ENCODE measurements around the gene ANKRD13C. TPM values are rescaled to one million over a fixed set of nuclear protein-coding genes. Genes with fewer than 3 reads are reported as not detected.

Gene ANKRD13C
- total and polyA plus RNA-seq, 12 donors = 8.0 to 30.8 (median 20.9) TPM

DNA sequence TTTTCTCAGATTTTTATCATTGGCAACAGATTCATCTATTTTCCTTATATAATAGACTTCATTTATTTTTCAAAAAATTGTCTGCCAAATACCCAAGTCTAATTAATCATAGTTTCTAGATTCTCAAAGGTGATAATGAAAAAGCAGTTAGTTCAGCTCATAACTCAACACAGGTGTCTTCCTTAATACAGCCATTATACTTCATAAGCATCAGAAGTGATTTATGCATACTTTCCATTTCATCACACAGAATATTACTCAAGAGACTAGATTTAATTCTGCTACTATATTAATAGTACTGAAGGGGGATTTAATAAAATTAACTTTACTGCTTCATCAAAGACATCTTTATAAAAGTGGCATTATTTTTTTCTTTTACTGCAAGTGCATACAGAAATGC is 114.6 kb downstream of the ANKRD13C start:
- H3K9me3 ChIP-seq (replicated peaks in 1 of 3) = peaks cover 0 to 9% (median 0%) of the 10 kb centered on the region in 3 donors
- no peak for DNase-seq
- peaks cover 0 to 99% of the 10 kb centered on the region in 2 donors for H3K36me3 ChIP-seq (replicated peaks in 1 of 2)
- no peak overlapping the region for H3K4me3 ChIP-seq
- no peaks in the 10 kb centered on the region for H3K4me1 ChIP-seq (replicated peaks in 1 of 2)
- H3K27ac ChIP-seq = no peak overlapping the region
- TF ChIP-seq POLR2A (IDR thresholded peaks at IDR 0.05) = no peak
- TF ChIP-seq, protein P1, sequence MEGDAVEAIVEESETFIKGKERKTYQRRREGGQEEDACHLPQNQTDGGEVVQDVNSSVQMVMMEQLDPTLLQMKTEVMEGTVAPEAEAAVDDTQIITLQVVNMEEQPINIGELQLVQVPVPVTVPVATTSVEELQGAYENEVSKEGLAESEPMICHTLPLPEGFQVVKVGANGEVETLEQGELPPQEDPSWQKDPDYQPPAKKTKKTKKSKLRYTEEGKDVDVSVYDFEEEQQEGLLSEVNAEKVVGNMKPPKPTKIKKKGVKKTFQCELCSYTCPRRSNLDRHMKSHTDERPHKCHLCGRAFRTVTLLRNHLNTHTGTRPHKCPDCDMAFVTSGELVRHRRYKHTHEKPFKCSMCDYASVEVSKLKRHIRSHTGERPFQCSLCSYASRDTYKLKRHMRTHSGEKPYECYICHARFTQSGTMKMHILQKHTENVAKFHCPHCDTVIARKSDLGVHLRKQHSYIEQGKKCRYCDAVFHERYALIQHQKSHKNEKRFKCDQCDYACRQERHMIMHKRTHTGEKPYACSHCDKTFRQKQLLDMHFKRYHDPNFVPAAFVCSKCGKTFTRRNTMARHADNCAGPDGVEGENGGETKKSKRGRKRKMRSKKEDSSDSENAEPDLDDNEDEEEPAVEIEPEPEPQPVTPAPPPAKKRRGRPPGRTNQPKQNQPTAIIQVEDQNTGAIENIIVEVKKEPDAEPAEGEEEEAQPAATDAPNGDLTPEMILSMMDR (IDR thresholded peaks at IDR 0.05) = no peak
- no peaks in the 10 kb centered on the region for H3K27me3 ChIP-seq
- intact Hi-C loops (cut with DNase I) = loop anchor here in 1 of 2 donors (10.0 kb wide), 1 partner anchor 825 kb away; no protein-coding TSS in a partner anchor

DNA sequence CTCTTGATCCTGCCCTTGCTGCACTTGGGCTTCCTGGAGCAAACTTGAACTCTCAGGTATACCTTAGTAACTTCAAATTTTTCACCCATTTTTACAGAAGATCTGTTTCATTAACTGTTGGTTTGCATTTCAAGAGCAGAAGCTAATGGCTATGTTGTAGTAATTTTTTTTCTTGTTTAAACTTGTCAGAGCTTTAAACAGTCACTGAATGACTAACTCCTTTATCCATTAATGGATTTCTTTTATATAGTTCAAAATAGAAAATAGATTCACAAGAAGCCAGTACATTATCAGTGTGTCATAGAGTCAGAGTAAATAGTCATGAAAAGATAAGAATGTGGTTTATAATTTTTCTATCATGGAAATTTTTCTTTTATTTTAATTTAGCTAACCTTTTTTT is 119.8 kb downstream of the ANKRD13C start:
- Histone ChIP-seq H3K4me1 (replicated peaks in 1 of 2) (peaks cover 4 to 7% of the 10 kb centered on the region in 2 donors), H3K4me3 (no peak overlapping the region), H3K27me3 (no peaks in the 10 kb centered on the region), H3K9me3 (replicated peaks in 1 of 3) (peaks cover 0 to 5% (median 0%) of the 10 kb centered on the region in 3 donors), H3K27ac (peak overlapping the region in 1 of 5 donors; percentile 3), H3K36me3 (replicated peaks in 1 of 2) (peaks cover 0 to 98% of the 10 kb centered on the region in 2 donors)
- intact Hi-C loops (cut with DNase I) = no loop called here
- TF ChIP-seq, protein P1 (IDR thresholded peaks at IDR 0.05) = no peak
- no peak for TF ChIP-seq POLR2A (IDR thresholded peaks at IDR 0.05)
- no peak for DNase-seq

DNA sequence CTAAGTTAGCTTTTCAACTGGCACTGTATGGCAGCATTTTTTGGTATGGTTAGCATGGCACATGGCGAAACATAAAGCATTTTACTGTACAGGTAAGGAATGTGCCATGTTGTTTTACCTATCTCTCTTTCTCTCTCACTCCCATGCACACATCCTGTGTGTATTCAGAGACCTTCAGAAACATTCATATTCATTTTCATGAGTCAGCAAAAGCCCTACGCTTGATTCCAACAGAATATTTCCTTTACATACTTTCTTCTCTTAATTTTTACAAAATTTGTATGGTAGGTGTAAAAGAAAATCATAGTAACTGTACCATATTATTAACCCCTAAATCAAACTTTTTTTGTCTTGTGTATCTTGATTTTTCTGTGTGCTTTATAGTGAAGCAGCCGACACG is 123.0 kb downstream of the ANKRD13C start:
- H3K27ac ChIP-seq = no peak overlapping the region
- no peaks in the 10 kb centered on the region for H3K27me3 ChIP-seq
- no peak for TF ChIP-seq POLR2A (IDR thresholded peaks at IDR 0.05)
- TF ChIP-seq, protein P1 (IDR thresholded peaks at IDR 0.05) = no peak
- no peaks in the 10 kb centered on the region for H3K9me3 ChIP-seq (replicated peaks in 1 of 3)
- DNase-seq = no peak
- peaks cover 0 to 82% of the 10 kb centered on the region in 2 donors for H3K36me3 ChIP-seq (replicated peaks in 1 of 2)
- WGBS, 4 donors = 93 to 97% (median 95%) methylated on average over 4 of the region's 4 CpGs
- no peak overlapping the region for H3K4me3 ChIP-seq
- intact Hi-C loops (cut with DNase I) = no loop called here
- H3K4me1 ChIP-seq (replicated peaks in 1 of 2) = peaks cover 7 to 14% of the 10 kb centered on the region in 2 donors

DNA sequence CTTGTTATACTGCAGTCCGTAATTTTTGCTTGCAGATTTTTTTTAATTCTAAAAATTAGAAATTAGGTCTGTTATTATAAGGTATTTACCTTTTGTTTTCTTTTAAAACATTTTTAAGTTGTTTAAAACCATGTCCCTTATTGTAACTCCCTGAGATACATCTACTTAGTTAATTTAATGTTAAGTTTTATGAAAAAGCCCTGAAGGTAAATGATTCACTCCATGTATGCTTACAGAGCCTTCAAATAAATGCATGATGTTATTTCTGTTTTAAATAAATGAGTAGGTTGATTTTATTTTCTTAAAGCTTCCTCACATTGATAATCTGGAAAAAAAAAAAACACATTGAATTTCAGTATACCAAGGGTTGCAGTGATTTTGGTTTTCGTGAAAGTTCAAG is 125.9 kb downstream of the ANKRD13C start:
- H3K4me1 ChIP-seq (replicated peaks in 1 of 2) = peaks cover under 1 to 30% of the 10 kb centered on the region in 2 donors

More for the DNA sequence above, 125.9 kb downstream of the ANKRD13C start:
- no peak for DNase-seq
- WGBS, 4 donors = 85 to 91% (median 87%) methylated on average over 2 of the region's 2 CpGs
- Histone ChIP-seq H3K27ac (no peak overlapping the region), H3K36me3 (replicated peaks in 1 of 2) (peaks cover 0 to 70% of the 10 kb centered on the region in 2 donors), H3K27me3 (no peaks in the 10 kb centered on the region), H3K9me3 (replicated peaks in 1 of 3) (no peaks in the 10 kb centered on the region), H3K4me3 (no peak overlapping the region)
- TF ChIP-seq POLR2A (IDR thresholded peaks at IDR 0.05) = no peak
- TF ChIP-seq, protein P1 (IDR thresholded peaks at IDR 0.05) = no peak
- intact Hi-C loops (cut with DNase I) = no loop called here
